Stomach smooth muscle (tissue), 2 donors: ENCODE measurements around the gene MKKS.
"Not testable (repeated sequence)": the region's sequence is repeated elsewhere in the genome, so short reads cannot be mapped to it uniquely, and the experiment has no call there.

ENCODE experiments used
- H3K27ac ChIP-seq: one replicate; pipeline ENCODE4 v1.7.0; 2013; ENCODE audit warnings: mild to moderate bottlenecking, low read length, inconsistent platforms
- H3K27me3 ChIP-seq, 2 donors: one replicate each; pipeline ENCODE4 v1.7.0; 2013; ENCODE audit warnings: low read length in 2 of 2; ENCODE audit not compliant: insufficient read depth in 2 of 2, control insufficient read depth in 1 of 2
- H3K36me3 ChIP-seq, 2 donors: one replicate each; pipeline ENCODE4 v1.7.0; 2013; ENCODE audit warnings: low read length in 2 of 2; ENCODE audit not compliant: control insufficient read depth in 2 of 2, insufficient read depth in 2 of 2
- H3K4me1 ChIP-seq: one replicate; pipeline ENCODE4 v1.7.0; 2013; ENCODE audit warnings: low read length; ENCODE audit not compliant: control insufficient read depth, insufficient read depth
- H3K4me3 ChIP-seq, 2 donors: one replicate each; pipeline ENCODE4 v1.7.0; 2013; ENCODE audit warnings: low read length in 2 of 2
- H3K9ac ChIP-seq, 2 donors: one replicate each; pipeline ENCODE4 v1.7.0; 2013; ENCODE audit warnings: low read length in 2 of 2, mild to moderate bottlenecking in 1 of 2
- H3K9me3 ChIP-seq, 2 donors: one replicate each; pipeline ENCODE4 v1.7.0; 2013; ENCODE audit warnings: low read length in 2 of 2; ENCODE audit not compliant: control insufficient read depth in 2 of 2
- donor health status: healthy.
- donor health status: Pancreatic carcinoma.

The MKKS gene

GRCh38 chr20:10412591-10413408 is 21.2 kb downstream of the MKKS start:
- no peak overlapping the region for H3K9ac ChIP-seq
- no peak overlapping the region for H3K27ac ChIP-seq
- no peaks in the 10 kb centered on the region for H3K9me3 ChIP-seq
- no peaks in the 10 kb centered on the region for H3K27me3 ChIP-seq
- H3K4me1 ChIP-seq: no peaks in the 10 kb centered on the region
- no peak overlapping the region for H3K4me3 ChIP-seq
- H3K36me3 ChIP-seq: peaks cover 7 to 10% of the 10 kb centered on the region in 2 donors

- no peak overlapping the region for H3K9ac ChIP-seq
- no peak overlapping the region for H3K4me3 ChIP-seq
- H3K27me3 ChIP-seq: no peaks in the 10 kb centered on the region
- peaks cover 11 to 13% of the 10 kb centered on the region in 2 donors for H3K36me3 ChIP-seq
- H3K9me3 ChIP-seq: no peaks in the 10 kb centered on the region
- no peak overlapping the region for H3K27ac ChIP-seq
- no peaks in the 10 kb centered on the region for H3K4me1 ChIP-seq
Observed at GRCh38 chr20:10411673-10412072, 22.3 kb downstream of the MKKS start.

GRCh38 chr20:10408108-10408813 is 25.8 kb downstream of the MKKS start:
- Histone ChIP-seq H3K9ac (no peak overlapping the region), H3K9me3 (no peaks in the 10 kb centered on the region), H3K4me1 (no peaks in the 10 kb centered on the region), H3K27me3 (no peaks in the 10 kb centered on the region), H3K36me3 (peaks cover 14 to 15% of the 10 kb centered on the region in 2 donors), H3K27ac (no peak overlapping the region), H3K4me3 (no peak overlapping the region)

GRCh38 chr20:10404959-10405530 is 29.0 kb downstream of the MKKS start:
- Histone ChIP-seq H3K9me3 (no peaks in the 10 kb centered on the region), H3K27me3 (no peaks in the 10 kb centered on the region), H3K9ac (no peak overlapping the region), H3K27ac (no peak overlapping the region), H3K4me3 (no peak overlapping the region), H3K36me3 (peaks cover 8% of the 10 kb centered on the region in 2 donors), H3K4me1 (no peaks in the 10 kb centered on the region)

- no peaks in the 10 kb centered on the region for H3K9me3 ChIP-seq
- no peak overlapping the region for H3K9ac ChIP-seq
- no peaks in the 10 kb centered on the region for H3K4me1 ChIP-seq
- H3K27me3 ChIP-seq: no peaks in the 10 kb centered on the region
- H3K4me3 ChIP-seq: no peak overlapping the region
- H3K27ac ChIP-seq: no peak overlapping the region
- peaks cover 8% of the 10 kb centered on the region in 2 donors for H3K36me3 ChIP-seq
Observed at GRCh38 chr20:10404023-10404628, 29.9 kb downstream of the MKKS start.

GRCh38 chr20:10402938-10403608 is 30.9 kb downstream of the MKKS start:
- H3K9me3 ChIP-seq: no peaks in the 10 kb centered on the region
- no peaks in the 10 kb centered on the region for H3K27me3 ChIP-seq
- H3K9ac ChIP-seq: no peak overlapping the region
- H3K27ac ChIP-seq: no peak overlapping the region
- H3K36me3 ChIP-seq: peaks cover 8% of the 10 kb centered on the region in 2 donors
- H3K4me3 ChIP-seq: no peak overlapping the region
- no peaks in the 10 kb centered on the region for H3K4me1 ChIP-seq

GRCh38 chr20:10398834-10399369 is 35.1 kb downstream of the MKKS start:
- Histone ChIP-seq H3K4me1 (no peaks in the 10 kb centered on the region), H3K36me3 (no peaks in the 10 kb centered on the region), H3K9me3 (no peaks in the 10 kb centered on the region), H3K9ac (no peak overlapping the region), H3K4me3 (no peak overlapping the region), H3K27me3 (no peaks in the 10 kb centered on the region), H3K27ac (no peak overlapping the region)

- H3K9ac ChIP-seq, H3K36me3 ChIP-seq, H3K9me3 ChIP-seq, H3K4me3 ChIP-seq, H3K27me3 ChIP-seq, H3K27ac ChIP-seq, H3K4me1 ChIP-seq: not testable (repeated sequence)
Observed at GRCh38 chr20:10394752-10395151, 39.3 kb downstream of the MKKS start.

GRCh38 chr20:10390709-10391108 is 43.3 kb downstream of the MKKS start:
- Histone ChIP-seq H3K9me3 (no peaks in the 10 kb centered on the region), H3K4me1 (no peaks in the 10 kb centered on the region), H3K36me3 (no peaks in the 10 kb centered on the region), H3K27me3 (no peaks in the 10 kb centered on the region), H3K9ac (no peak overlapping the region), H3K4me3 (no peak overlapping the region), H3K27ac (no peak overlapping the region)

- Histone ChIP-seq H3K36me3 (no peaks in the 10 kb centered on the region), H3K4me1 (no peaks in the 10 kb centered on the region), H3K27me3 (no peaks in the 10 kb centered on the region), H3K9ac (no peak overlapping the region), H3K9me3 (no peaks in the 10 kb centered on the region), H3K4me3 (no peak overlapping the region), H3K27ac (no peak overlapping the region)
Observed at GRCh38 chr20:10388597-10388996, 45.4 kb downstream of the MKKS start.
